HepG2 (cell line): ENCODE results near the gene SCAMP3. TPM values are rescaled to one million over a fixed set of nuclear protein-coding genes. Genes with fewer than 3 reads are reported as not detected.

Experiments used
- BCLAF1 ChIP-seq: fragments of 450-650 bp; IDR thresholded peaks from 2 replicates; pipeline ENCODE4 v1.6.1; 2017; ENCODE audit warnings: mild to moderate bottlenecking
- HNF1B ChIP-seq: sonication (generic); formaldehyde crosslinking; IDR thresholded peaks from 2 replicates; pipeline ENCODE4 v1.5.1; 2020; ENCODE audit warnings: mild to moderate bottlenecking, moderate library complexity, missing genetic modification reagents
- LCORL ChIP-seq, 2 experiments: fragments of 450-650 bp in 1 of 2; sonication (generic) in 1 of 2; formaldehyde crosslinking in 1 of 2; IDR thresholded peaks; 2 replicates each; pipeline versions ENCODE4 v1.5.0 to v1.6.1; 2017 to 2020; ENCODE audit warnings: antibody characterized with exemption in 1 of 2, missing genetic modification reagents in 1 of 2
- MTA1 ChIP-seq: sonication (generic); formaldehyde crosslinking; IDR thresholded peaks from 2 replicates; pipeline ENCODE4 v1.4.0; 2020; ENCODE audit warnings: missing genetic modification reagents, mild to moderate bottlenecking, borderline replicate concordance
- POLR2A ChIP-seq, 2 experiments: IDR thresholded peaks; 2 replicates each; pipeline ENCODE4 v1.6.1; 2011; ENCODE audit warnings: low read depth in 2 of 2, low read length in 2 of 2, mild to moderate bottlenecking in 1 of 2, moderate library complexity in 1 of 2; ENCODE audit not compliant: insufficient read depth in 1 of 2
- SNAPC2 ChIP-seq: sonication (generic); formaldehyde crosslinking; IDR thresholded peaks from 2 replicates; pipeline ENCODE4 v1.8.1; 2022; ENCODE audit warnings: mild to moderate bottlenecking, missing genetic modification reagents
- SNAPC4 ChIP-seq: sonication (generic); formaldehyde crosslinking; IDR thresholded peaks from 2 replicates; pipeline ENCODE4 v1.4.0; 2020; ENCODE audit warnings: mild to moderate bottlenecking, missing genetic modification reagents
- SP2 ChIP-seq: sonication (generic); formaldehyde crosslinking; IDR thresholded peaks from 2 replicates; pipeline ENCODE4 v1.5.1; 2020; ENCODE audit warnings: mild to moderate bottlenecking, missing genetic modification reagents
- ZBTB3 ChIP-seq: sonication (generic); formaldehyde crosslinking; IDR thresholded peaks from 2 replicates; pipeline ENCODE4 v1.4.0; 2020; ENCODE audit warnings: low read depth, mild to moderate bottlenecking, moderate library complexity, missing genetic modification reagents, borderline replicate concordance
- ZC3H13 ChIP-seq: sonication (generic); formaldehyde crosslinking; IDR thresholded peaks from 2 replicates; pipeline ENCODE4 v1.8.1; 2023; ENCODE audit warnings: mild to moderate bottlenecking, missing genetic modification reagents, moderate library complexity
- ZNF607 ChIP-seq: sonication (generic); formaldehyde crosslinking; IDR thresholded peaks from 2 replicates; pipeline ENCODE4 v1.5.1; 2020; ENCODE audit warnings: missing genetic modification reagents, mild to moderate bottlenecking, borderline replicate concordance
- ZNF788 ChIP-seq: sonication (generic); formaldehyde crosslinking; IDR thresholded peaks from 2 replicates; pipeline ENCODE4 v1.5.0; 2020; ENCODE audit warnings: mild to moderate bottlenecking, missing genetic modification reagents, borderline replicate concordance
- ZNF839 ChIP-seq: sonication (generic); formaldehyde crosslinking; IDR thresholded peaks from 2 replicates; pipeline ENCODE4 v1.4.0; 2020; ENCODE audit warnings: missing genetic modification reagents, mild to moderate bottlenecking, borderline replicate concordance
- polyA plus RNA-seq, 8 experiments: library from polyadenylated mRNA; depleted of rRNA in 3 of 8; stranded (reverse) in 7 of 8; unstranded in 1 of 8; fragments of >200 nt; fragmentation: Illumina TruSeq in 4 of 8; extraction: Trizol in 4 of 8; gene quantifications; 2 replicates each; pipeline versions ENCODE4 v1.2.1 to v1.2.3, GENCODE V29; 2011 to 2016; ENCODE audit warnings: low read depth in 4 of 8, missing spikeins in 1 of 8, mixed read lengths in 1 of 8; ENCODE audit not compliant: insufficient read depth in 1 of 8
- total RNA-seq, 5 experiments: library from RNA; depleted of rRNA; stranded (reverse); fragments of >200 nt; fragmentation: Illumina TruSeq; extraction: Trizol; gene quantifications; 2 replicates each; pipeline ENCODE4 v1.2.3, GENCODE V29; 2016; ENCODE audit warnings: low read depth in 1 of 5

Gene SCAMP3
- total and polyA plus RNA-seq, 2 of the 13 experiments (the other 11 are each of a cell fraction or from before 2014, with no cell fraction given) = 46.8 to 83.3 TPM

DNA sequence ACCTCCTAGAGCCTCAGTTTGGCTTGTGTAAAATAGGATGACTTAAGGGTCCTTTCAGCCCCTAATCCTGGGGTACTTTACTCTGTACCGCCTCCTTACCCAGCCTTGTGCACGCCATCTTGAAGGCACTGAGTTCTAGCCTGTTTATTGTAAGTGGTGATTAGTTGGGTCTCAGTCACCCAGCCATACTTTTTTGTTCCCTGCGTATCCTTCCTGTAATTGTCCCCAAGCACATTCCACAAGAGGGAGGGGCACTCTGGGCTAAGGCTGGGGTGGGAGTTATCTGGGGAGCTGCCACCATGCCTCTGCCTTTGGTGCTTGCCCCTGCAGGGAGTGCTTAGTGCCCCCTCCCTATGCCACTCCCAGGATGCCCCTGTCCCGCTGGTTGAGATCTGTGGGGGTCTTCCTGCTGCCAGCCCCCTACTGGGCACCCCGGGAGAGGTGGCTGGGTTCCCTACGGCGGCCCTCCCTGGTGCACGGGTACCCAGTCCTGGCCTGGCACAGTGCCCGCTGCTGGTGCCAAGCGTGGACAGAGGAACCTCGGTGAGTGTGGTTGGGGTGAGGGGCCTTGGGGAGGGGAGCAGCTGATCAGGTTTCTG is 47.4 kb upstream of the SCAMP3 start (continued):
- TF ChIP-seq BCLAF1 (no peak), LCORL (IDR thresholded peaks at IDR 0.05) (no peak), LCORL (CRISPR knock-in tag; IDR thresholded peaks at IDR 0.05) (0 out of 2 replicates have a peak, but pooled peaks have one; percentile 8), HNF1B (CRISPR knock-in tag) (peak; percentile 71), MTA1 (no peak), ZNF607 (0 out of 2 replicates have a peak, but pooled peaks have one; percentile 67), ZNF839 (CRISPR knock-in tag) (no peak), ZC3H13 (0 out of 2 replicates have a peak, but pooled peaks have one; percentile 18), ZBTB3 (CRISPR knock-in tag) (0 out of 2 replicates have a peak, but pooled peaks have one; percentile 13), SP2 (CRISPR knock-in tag) (0 out of 2 replicates have a peak, but pooled peaks have one; percentile 34), ZNF788 (CRISPR knock-in tag) (no peak), SNAPC4 (no peak), POLR2A (IDR thresholded peaks at IDR 0.05; ENCODE audit: insufficient read depth in 1 of 2, low read depth in 2 of 2, low read length in 2 of 2) (peak in 1 of 2 experiments; percentile 62; a peak in 2 of 4 replicates), SNAPC2 (CRISPR knock-in tag) (0 out of 2 replicates have a peak, but pooled peaks have one; percentile 24)
